HG03060 (cell line): ENCODE data around the gene ST3GAL5.

Experiments used
- ATAC-seq: cut with Tn5 transposase; IDR thresholded peaks from one replicate; pipeline ENCODE4 v1.9.1; 2021; ENCODE audit warnings: low read depth, moderate number of reproducible peaks; ENCODE audit not compliant: unreplicated experiment

The ST3GAL5 gene

GRCh38 chr2:85917887-85918795 lies 29.4 kb upstream of the ST3GAL5 start:
- no peak for ATAC-seq

- no peak for ATAC-seq
Measured at GRCh38 chr2:85915606-85916303, 27.0 kb upstream of the ST3GAL5 start.

DNA sequence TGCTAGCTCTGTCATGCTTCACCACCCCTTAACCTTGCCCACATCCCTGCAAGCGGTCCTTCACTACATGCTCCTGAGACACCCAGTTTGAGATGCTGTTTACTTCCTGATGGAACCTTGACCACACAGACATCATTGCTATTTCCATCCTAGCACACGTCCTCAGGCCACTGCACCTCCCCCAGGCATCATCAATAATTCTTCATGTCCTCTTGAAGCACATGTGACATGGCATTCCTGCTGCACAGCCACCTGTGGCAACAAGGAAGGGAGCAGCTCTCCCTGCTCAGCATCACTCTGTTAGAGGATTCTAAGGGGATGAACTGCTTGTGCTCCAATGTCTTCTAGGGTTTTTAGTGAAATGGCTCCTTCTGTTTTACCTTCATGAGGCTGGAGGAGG lies 26.1 kb upstream of the ST3GAL5 start:
- no peak for ATAC-seq

DNA sequence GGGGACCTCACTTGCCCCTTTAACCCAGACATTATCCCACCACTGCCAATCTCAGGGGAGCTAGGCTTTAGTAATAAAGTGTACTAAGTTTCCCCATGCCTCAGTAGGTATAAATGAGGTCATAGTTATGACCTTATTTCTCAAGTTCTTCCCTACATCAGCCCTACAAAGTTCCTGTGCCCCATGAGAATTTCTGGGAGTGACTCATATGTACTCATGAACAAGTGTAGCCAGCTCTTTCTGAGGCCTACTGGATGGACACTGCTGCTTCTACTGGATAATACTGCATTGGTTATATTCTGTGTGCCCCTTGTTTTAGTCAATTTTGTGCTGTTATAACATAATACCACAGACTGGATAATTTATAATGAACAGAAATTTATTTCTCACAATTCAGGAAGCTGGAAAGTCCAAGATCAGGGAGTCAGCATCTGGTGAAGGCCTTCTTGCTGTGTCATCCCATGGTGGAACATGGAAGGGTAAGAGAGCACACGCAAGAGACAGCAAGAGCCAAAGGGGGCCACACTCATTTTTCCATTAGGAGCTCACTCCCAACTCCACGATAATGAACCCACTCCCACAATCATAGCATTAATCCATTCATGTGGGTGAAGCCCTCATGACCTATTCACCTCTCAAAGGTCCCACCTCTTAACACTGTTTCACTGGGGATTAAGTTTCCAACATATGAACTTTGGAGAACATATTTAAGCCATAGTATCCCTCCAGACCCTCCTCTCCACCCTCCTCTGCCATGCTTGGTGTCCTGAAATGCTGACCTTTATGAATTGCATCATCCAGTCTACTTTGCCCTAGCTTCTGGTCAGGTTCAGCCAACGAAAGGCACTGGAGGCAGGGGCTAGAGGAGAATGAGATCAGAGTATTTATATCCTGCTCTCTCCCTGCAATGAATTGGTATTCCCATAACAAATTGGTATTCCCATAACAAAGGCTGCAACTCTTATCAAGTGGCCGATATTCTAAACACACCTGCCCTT lies 25.4 kb upstream of the ST3GAL5 start:
- no peak for ATAC-seq

GRCh38 chr2:85911814-85912692 lies 23.3 kb upstream of the ST3GAL5 start:
- no peak for ATAC-seq

DNA sequence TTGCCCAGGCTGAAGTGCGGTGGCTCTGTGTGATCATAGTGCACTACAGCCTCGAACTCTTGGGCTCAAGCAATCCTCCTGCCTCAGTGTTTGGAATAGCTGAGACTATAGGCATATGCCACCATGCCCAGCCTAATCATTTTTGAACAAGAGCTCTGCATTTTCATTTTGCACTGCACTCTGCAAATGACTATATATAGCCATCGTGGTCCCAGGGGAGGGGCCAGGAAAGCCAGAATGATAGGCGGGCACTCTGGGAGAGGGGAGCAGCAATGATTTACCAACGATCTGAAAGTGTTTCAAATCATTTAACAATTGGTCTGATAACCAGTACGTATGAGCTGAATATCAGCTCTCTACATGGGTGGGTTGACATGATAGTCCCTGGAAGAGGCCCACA lies 22.3 kb upstream of the ST3GAL5 start:
- ATAC-seq, result no peak

DNA sequence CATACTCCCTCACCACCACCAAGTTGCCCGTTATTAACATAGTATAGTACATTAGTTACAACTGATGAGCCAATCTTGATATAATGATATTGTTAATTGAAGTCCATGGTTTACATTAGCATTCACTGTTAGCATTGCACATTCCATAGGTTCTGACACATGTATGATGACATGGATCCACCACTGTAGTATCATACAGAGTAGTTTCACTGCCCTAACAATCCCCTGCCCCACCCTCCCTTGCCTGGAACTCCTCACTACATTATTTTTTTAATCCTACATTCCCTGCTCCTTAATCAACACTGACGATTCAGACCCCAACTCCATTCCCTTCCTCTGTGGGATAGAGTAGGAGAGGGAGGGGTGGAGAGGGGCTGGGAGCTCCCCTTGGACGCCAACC lies 20.2 kb upstream of the ST3GAL5 start:
- no peak for ATAC-seq

DNA sequence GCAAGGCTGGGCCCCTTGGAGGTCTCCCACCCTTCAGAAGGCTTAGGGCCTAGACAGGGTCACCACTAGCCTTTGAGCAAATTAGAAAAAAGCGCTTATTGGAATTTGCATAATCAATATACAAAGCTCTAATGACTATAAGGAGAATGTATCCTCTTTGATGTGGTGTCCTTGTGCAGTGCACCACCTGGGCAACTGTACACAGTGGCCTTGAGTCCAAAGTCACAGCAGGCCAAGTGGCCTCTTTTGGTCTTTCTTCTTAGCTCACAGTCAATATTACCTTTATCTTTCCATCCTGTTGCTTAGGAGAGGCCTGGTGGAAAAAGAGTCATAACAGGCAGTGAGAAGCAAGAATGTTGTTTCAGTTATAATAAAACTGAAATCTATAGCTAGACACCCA lies 19.7 kb upstream of the ST3GAL5 start:
- no peak for ATAC-seq

DNA sequence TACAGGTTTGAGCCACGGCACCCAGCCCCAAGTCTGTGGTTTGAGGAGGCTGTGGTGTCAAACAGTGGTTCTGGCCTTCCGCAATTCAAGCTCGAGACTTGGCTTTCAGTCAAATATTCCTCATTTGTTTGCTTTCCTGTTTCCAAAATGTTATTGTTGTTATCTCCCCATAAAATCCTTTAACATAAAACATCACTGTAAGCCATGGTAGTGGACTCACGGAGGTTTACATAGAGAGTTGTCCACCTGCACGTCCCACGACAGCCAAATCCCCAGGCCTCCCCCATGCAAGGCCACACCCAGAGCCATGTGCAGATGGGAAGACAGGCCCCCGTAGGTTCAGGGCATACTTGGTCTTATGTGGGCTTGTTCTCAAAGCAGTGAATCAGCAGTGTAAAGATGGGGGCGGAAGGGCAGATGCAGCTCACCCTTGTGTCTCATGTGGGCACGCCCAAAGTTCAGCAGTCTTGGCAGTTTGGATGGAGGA lies 18.9 kb upstream of the ST3GAL5 start:
- no peak for ATAC-seq

DNA sequence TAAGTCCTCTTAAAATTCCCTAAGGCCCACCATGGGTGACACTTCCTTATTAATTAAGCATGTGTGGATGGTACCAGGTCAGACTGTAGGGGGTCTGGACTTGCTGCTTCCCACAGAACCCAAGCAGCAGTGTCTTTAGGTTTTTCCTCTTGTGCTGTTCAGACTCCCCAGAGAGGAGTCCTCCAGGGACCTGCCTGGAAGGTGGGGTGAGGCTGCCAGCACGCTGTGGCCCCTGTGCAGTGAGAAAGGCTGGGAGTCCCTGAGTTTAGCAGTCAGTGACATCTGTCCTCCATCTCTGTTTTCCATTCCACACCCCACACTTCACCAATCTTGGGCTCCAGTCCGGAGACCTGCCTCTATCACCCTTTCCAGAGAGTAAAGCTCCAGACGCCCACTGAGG lies 18.0 kb upstream of the ST3GAL5 start:
- ATAC-seq, result no peak

DNA sequence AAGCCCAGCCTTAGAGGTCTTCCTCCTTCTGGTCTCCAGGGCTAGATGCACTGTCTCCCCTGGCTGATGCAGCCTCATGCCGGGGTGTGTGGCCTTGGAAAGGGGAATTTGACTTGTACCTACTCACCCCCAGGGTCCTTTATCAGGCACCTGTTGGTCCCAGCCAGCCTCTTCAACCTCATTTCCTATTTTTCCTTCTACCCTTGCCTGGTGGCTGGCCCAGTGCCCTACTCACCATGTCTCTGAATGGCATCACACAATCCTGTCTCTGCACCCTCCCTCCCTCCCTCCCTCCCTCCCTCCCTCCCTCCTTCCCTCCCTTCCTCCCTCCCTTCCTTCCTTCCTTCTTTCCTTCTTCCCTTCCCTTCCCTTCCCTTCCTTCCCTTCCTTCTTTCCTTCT lies 17.1 kb upstream of the ST3GAL5 start:
- no peak for ATAC-seq

GRCh38 chr2:85905187-85905666 lies 16.4 kb upstream of the ST3GAL5 start:
- ATAC-seq, result no peak

DNA sequence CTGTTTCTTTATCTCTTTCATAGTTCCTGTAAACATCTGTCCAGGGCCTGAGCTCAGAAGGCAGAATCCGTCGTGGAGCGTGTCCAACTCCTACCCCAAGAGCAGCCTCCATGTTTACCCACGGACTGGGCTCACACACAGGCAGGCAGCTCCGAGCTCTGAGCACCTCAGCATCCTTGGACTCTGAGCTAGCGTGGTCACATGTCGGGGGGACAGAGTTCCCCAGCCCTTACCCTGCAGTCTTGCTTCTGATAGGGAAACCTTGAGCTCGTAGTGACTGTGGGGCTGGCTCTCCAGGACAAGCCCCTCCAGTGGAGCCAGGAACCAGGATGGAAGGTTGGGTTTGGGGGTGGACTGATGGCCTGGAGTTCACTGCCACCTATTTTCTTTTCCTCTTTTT lies 15.1 kb upstream of the ST3GAL5 start:
- ATAC-seq, result no peak

GRCh38 chr2:85902496-85902895 lies 13.7 kb upstream of the ST3GAL5 start:
- ATAC-seq, result no peak

- no peak for ATAC-seq
Measured at GRCh38 chr2:85901155-85901554, 12.4 kb upstream of the ST3GAL5 start.

DNA sequence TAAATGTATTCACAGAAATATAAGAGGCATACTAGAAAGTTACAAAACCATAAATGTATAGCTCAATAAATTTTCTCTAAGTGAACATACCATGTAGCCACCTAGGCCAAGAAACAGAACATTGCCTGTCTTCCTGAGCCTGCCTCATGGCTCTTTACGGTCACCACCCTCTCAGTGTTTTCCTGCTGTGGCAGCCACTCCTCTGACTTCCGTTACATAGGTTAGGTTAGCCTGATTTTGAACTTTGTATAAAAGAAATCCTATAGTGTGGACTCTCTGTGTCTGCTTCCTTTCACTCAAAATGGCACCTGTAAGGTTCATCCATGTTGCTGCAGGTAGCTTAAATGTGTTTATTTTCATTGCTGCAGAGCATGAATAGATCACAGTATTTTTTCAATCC lies 11.6 kb upstream of the ST3GAL5 start:
- no peak for ATAC-seq

DNA sequence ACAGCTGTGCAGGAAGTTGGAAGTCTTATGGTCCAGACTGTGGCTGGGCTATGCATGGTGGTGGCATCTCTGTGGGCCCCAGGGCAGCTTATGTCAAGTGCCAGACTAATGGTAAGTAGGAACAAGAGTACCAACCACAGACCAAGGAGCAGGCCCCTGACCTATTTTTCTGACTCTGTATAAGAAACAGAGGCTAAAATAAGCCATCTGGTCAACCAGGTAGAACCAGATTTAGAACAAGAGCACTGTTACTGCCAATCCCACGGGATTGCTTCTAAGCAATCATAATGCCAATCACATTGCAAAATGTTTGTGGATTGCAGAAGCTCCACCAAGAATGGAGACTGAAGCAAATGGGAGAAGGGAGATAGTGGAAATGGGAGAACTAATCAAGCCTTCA lies 11.1 kb upstream of the ST3GAL5 start:
- no peak for ATAC-seq

DNA sequence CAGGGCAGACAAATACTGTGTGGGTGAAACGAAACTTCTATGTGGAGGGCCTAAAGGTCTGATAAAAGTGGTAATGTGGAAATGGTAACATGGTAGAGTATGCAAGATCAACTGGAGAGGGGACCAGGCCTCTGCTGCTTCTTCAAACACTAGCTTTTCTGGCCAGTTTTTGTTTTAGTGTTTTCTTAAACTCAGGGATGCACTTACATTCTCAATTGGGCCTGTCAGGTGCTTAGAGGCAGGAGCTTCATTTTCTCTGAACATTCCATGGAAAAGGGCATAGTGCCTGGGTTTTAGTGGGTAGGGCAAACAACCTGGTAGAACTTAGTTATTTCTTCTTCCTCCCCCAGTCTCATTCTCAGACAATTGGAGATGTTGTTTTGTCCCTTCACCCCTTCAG lies 10.5 kb upstream of the ST3GAL5 start:
- ATAC-seq, result no peak

GRCh38 chr2:85898881-85899280 lies 10.1 kb upstream of the ST3GAL5 start:
- no peak for ATAC-seq
